HepG2 (cell line): Measurements from ENCODE around the gene CTTNBP2NL. TPM values are rescaled to one million over a fixed set of nuclear protein-coding genes. Genes with fewer than 3 reads are reported as not detected.

Source experiments
- BCL6 ChIP-seq: IDR thresholded peaks from 2 replicates; pipeline ENCODE4 v1.6.1; 2016; ENCODE audit warnings: missing genetic modification reagents, missing compliant biosample characterization
- FOXA3 ChIP-seq: IDR thresholded peaks from 2 replicates; pipeline ENCODE4 v1.6.1; 2016; ENCODE audit warnings: missing genetic modification reagents, missing compliant biosample characterization
- SP2 ChIP-seq: sonication (generic); formaldehyde crosslinking; IDR thresholded peaks from 2 replicates; pipeline ENCODE4 v1.5.1; 2020; ENCODE audit warnings: mild to moderate bottlenecking, missing genetic modification reagents
- TBX3 ChIP-seq: fragments of 450-650 bp; IDR thresholded peaks from 2 replicates; pipeline ENCODE4 v1.6.1; 2017; ENCODE audit warnings: antibody characterized with exemption, mild to moderate bottlenecking, inconsistent platforms, borderline replicate concordance
- TCF7 ChIP-seq: sonication (generic); IDR thresholded peaks from 2 replicates; pipeline ENCODE4 v1.6.1; 2016; ENCODE audit warnings: antibody characterized with exemption, low read depth
- TEAD2 ChIP-seq: sonication (generic); formaldehyde crosslinking; IDR thresholded peaks from 2 replicates; pipeline ENCODE4 v1.9.0; 2021; ENCODE audit warnings: missing genetic modification reagents
- THAP9 ChIP-seq: sonication (generic); formaldehyde crosslinking; IDR thresholded peaks from 2 replicates; pipeline ENCODE4; 2020; ENCODE audit warnings: missing genetic modification reagents, mild to moderate bottlenecking, borderline replicate concordance
- TOE1 ChIP-seq: sonication (generic); formaldehyde crosslinking; IDR thresholded peaks from 2 replicates; pipeline ENCODE4 v1.4.0; 2020; ENCODE audit warnings: mild to moderate bottlenecking, missing genetic modification reagents
- ZNF335 ChIP-seq: sonication (generic); formaldehyde crosslinking; IDR thresholded peaks from 2 replicates; pipeline ENCODE4 v1.4.0; 2020; ENCODE audit warnings: missing genetic modification reagents
- ZNF891 ChIP-seq: sonication (generic); formaldehyde crosslinking; IDR thresholded peaks from 2 replicates; pipeline ENCODE4 v1.5.0; 2020; ENCODE audit warnings: mild to moderate bottlenecking, missing genetic modification reagents
- ZSCAN20 ChIP-seq: sonication (generic); formaldehyde crosslinking; IDR thresholded peaks from 2 replicates; pipeline ENCODE4 v1.4.0; 2020; ENCODE audit warnings: missing genetic modification reagents, mild to moderate bottlenecking, borderline replicate concordance
- polyA plus RNA-seq, 8 experiments: library from polyadenylated mRNA; depleted of rRNA in 3 of 8; stranded (reverse) in 7 of 8; unstranded in 1 of 8; fragments of >200 nt; fragmentation: Illumina TruSeq in 4 of 8; extraction: Trizol in 4 of 8; gene quantifications; 2 replicates each; pipeline versions ENCODE4 v1.2.1 to v1.2.3, GENCODE V29; 2011 to 2016; ENCODE audit warnings: low read depth in 4 of 8, missing spikeins in 1 of 8, mixed read lengths in 1 of 8; ENCODE audit not compliant: insufficient read depth in 1 of 8
- total RNA-seq, 5 experiments: library from RNA; depleted of rRNA; stranded (reverse); fragments of >200 nt; fragmentation: Illumina TruSeq; extraction: Trizol; gene quantifications; 2 replicates each; pipeline ENCODE4 v1.2.3, GENCODE V29; 2016; ENCODE audit warnings: low read depth in 1 of 5
- TF ChIP-seq, protein P1 (sequence below): sonication (generic); formaldehyde crosslinking; IDR thresholded peaks from 2 replicates; pipeline ENCODE4 v1.5.0; 2020; ENCODE audit warnings: missing genetic modification reagents
- TF ChIP-seq, protein P2 (sequence below): sonication (generic); formaldehyde crosslinking; IDR thresholded peaks from 2 replicates; pipeline ENCODE4 v1.4.0; 2020; ENCODE audit warnings: missing genetic modification reagents

CTTNBP2NL gene
- total and polyA plus RNA-seq, 2 of the 13 experiments (the other 11 are each of a cell fraction or from before 2014, with no cell fraction given): 2.1 to 4.1 TPM

DNA sequence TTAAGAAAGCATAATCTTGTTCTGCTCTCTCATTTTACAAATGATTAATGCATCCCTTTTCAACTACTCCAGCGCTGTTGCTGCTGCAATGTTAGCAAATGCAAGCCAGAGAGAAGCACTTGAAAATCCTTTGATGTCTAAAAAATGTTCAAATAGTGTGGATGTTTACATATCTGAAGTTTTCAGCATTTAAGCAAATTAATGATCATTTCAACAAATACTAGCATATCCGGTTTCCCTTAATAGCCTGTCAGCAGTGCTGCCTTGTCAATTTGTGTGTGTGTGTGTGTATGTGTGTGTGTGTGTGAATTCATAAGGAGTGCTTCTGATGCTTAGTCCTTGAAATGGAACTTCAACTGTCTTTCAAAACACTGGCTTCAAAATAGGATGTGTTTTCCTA is 64.6 kb downstream of the CTTNBP2NL start (continued):
- TF ChIP-seq TCF7 (peak; percentile 57), ZSCAN20 (CRISPR knock-in tag) (no peak), SP2 (CRISPR knock-in tag) (no peak), ZNF891 (CRISPR knock-in tag) (no peak), THAP9 (CRISPR knock-in tag) (no peak), ZNF335 (CRISPR knock-in tag) (no peak), TBX3 (peak; percentile 85), TOE1 (no peak), BCL6 (CRISPR knock-in tag) (no peak), TEAD2 (no peak), FOXA3 (CRISPR knock-in tag) (0 out of 2 replicates have a peak, but pooled peaks have one; percentile 24)
- TF ChIP-seq, protein P1, sequence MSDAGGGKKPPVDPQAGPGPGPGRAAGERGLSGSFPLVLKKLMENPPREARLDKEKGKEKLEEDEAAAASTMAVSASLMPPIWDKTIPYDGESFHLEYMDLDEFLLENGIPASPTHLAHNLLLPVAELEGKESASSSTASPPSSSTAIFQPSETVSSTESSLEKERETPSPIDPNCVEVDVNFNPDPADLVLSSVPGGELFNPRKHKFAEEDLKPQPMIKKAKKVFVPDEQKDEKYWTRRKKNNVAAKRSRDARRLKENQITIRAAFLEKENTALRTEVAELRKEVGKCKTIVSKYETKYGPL (CRISPR knock-in tag): no peak
- TF ChIP-seq, protein P2, sequence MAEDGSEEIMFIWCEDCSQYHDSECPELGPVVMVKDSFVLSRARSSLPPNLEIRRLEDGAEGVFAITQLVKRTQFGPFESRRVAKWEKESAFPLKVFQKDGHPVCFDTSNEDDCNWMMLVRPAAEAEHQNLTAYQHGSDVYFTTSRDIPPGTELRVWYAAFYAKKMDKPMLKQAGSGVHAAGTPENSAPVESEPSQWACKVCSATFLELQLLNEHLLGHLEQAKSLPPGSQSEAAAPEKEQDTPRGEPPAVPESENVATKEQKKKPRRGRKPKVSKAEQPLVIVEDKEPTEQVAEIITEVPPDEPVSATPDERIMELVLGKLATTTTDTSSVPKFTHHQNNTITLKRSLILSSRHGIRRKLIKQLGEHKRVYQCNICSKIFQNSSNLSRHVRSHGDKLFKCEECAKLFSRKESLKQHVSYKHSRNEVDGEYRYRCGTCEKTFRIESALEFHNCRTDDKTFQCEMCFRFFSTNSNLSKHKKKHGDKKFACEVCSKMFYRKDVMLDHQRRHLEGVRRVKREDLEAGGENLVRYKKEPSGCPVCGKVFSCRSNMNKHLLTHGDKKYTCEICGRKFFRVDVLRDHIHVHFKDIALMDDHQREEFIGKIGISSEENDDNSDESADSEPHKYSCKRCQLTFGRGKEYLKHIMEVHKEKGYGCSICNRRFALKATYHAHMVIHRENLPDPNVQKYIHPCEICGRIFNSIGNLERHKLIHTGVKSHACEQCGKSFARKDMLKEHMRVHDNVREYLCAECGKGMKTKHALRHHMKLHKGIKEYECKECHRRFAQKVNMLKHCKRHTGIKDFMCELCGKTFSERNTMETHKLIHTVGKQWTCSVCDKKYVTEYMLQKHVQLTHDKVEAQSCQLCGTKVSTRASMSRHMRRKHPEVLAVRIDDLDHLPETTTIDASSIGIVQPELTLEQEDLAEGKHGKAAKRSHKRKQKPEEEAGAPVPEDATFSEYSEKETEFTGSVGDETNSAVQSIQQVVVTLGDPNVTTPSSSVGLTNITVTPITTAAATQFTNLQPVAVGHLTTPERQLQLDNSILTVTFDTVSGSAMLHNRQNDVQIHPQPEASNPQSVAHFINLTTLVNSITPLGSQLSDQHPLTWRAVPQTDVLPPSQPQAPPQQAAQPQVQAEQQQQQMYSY: no peak
